Measurements from ENCODE around the gene C18orf32.

Gene C18orf32

GRCh38 chr18:49490246-49490762 is 3.3 kb upstream of the C18orf32 start:
- H3K4me3 ChIP-seq (replicated peaks; ENCODE audit: low read depth, low read length): peak overlapping the region; percentile 84
- TF ChIP-seq CTCF (IDR thresholded peaks at IDR 0.05; ENCODE audit: low read length, missing control alignments): no peak
- DNase-seq (ENCODE audit: low read depth): no peak

GRCh38 chr18:49487711-49488310 is 777 bp upstream of the C18orf32 start:
- DNase-seq (ENCODE audit: low read depth): no peak
- TF ChIP-seq CTCF (IDR thresholded peaks at IDR 0.05; ENCODE audit: low read length, missing control alignments): no peak
- H3K4me3 ChIP-seq (replicated peaks; ENCODE audit: low read depth, low read length): peak overlapping the region; percentile 70

GRCh38 chr18:49486606-49486952 is 455 bp downstream of the C18orf32 start:
- H3K4me3 ChIP-seq (replicated peaks; ENCODE audit: low read depth, low read length): peak overlapping the region; percentile 70
- peak; percentile 17 for DNase-seq (ENCODE audit: low read depth)
- TF ChIP-seq CTCF (IDR thresholded peaks at IDR 0.05; ENCODE audit: low read length, missing control alignments): no peak

GRCh38 chr18:49486134-49486533 is 900 bp downstream of the C18orf32 start:
- peak overlapping the region; percentile 70 for H3K4me3 ChIP-seq (replicated peaks; ENCODE audit: low read depth, low read length)
- no peak for TF ChIP-seq CTCF (IDR thresholded peaks at IDR 0.05; ENCODE audit: low read length, missing control alignments)
- no peak for DNase-seq (ENCODE audit: low read depth)

GRCh38 chr18:49483198-49483597 is 3.8 kb downstream of the C18orf32 start:
- no peak for TF ChIP-seq CTCF (IDR thresholded peaks at IDR 0.05; ENCODE audit: low read length, missing control alignments)
- DNase-seq (ENCODE audit: low read depth): no peak
- no peak overlapping the region for H3K4me3 ChIP-seq (replicated peaks; ENCODE audit: low read depth, low read length)

- no peak for TF ChIP-seq CTCF (IDR thresholded peaks at IDR 0.05; ENCODE audit: low read length, missing control alignments)
- no peak overlapping the region for H3K4me3 ChIP-seq (replicated peaks; ENCODE audit: low read depth, low read length)
- DNase-seq (ENCODE audit: low read depth): no peak
Observed at GRCh38 chr18:49481907-49482306, 5.1 kb downstream of the C18orf32 start.

GRCh38 chr18:49481317-49481716 is 5.7 kb downstream of the C18orf32 start:
- peak; percentile 39 for DNase-seq (ENCODE audit: low read depth)
- TF ChIP-seq CTCF (IDR thresholded peaks at IDR 0.05; ENCODE audit: low read length, missing control alignments): no peak

More at GRCh38 chr18:49481317-49481716, 5.7 kb downstream of the C18orf32 start:
- no peak overlapping the region for H3K4me3 ChIP-seq (replicated peaks; ENCODE audit: low read depth, low read length)
